ENCODE data around the gene SEPHS2. TPM values are rescaled to one million over a fixed set of nuclear protein-coding genes. Genes with fewer than 3 reads are reported as not detected.

The SEPHS2 gene
- total RNA-seq, 2 donors from 2014 or later, result 33.7 to 58.9 TPM

- H3K4me3 ChIP-seq, result no peak overlapping the region
- no peak overlapping the region for H3K27ac ChIP-seq
- H3K4me1 ChIP-seq (replicated peaks), result no peaks in the 10 kb centered on the region
- intact Hi-C loops (cut with DNase I), result no loop called here
- no peaks in the 10 kb centered on the region for H3K36me3 ChIP-seq
- no peaks in the 10 kb centered on the region for H3K9me3 ChIP-seq
- 41% methylated on average over 10 of the region's 35 CpGs for WGBS
- no peak for TF ChIP-seq POLR2AphosphoS5 (IDR thresholded peaks at IDR 0.05)
- TF ChIP-seq CTCF (IDR thresholded peaks at IDR 0.05), result no peak
- no peak for TF ChIP-seq POLR2A (IDR thresholded peaks at IDR 0.05)
- peaks cover 5% of the 10 kb centered on the region for H3K27me3 ChIP-seq (replicated peaks; ENCODE audit: insufficient read depth)
- DNase-seq (ENCODE audit: low spot score), result no peak
These were observed 28.4 kb upstream of the SEPHS2 start for GRCh38 chr16:30474074-30474452.

GRCh38 chr16:30473231-30474073 lies 27.8 kb upstream of the SEPHS2 start:
- WGBS, result 65% methylated on average over 19 of the region's 19 CpGs
- DNase-seq (ENCODE audit: low spot score), result no peak
- no peak overlapping the region for H3K4me3 ChIP-seq
- H3K27me3 ChIP-seq (replicated peaks; ENCODE audit: insufficient read depth), result peaks cover 5% of the 10 kb centered on the region
- H3K36me3 ChIP-seq, result no peaks in the 10 kb centered on the region
- no peak for TF ChIP-seq CTCF (IDR thresholded peaks at IDR 0.05)
- TF ChIP-seq POLR2A (IDR thresholded peaks at IDR 0.05), result no peak
- no peak for TF ChIP-seq POLR2AphosphoS5 (IDR thresholded peaks at IDR 0.05)
- H3K27ac ChIP-seq, result no peak overlapping the region
- H3K4me1 ChIP-seq (replicated peaks), result no peaks in the 10 kb centered on the region
- no peaks in the 10 kb centered on the region for H3K9me3 ChIP-seq
- intact Hi-C loops (cut with DNase I), result no loop called here

GRCh38 chr16:30472328-30472942 lies 26.8 kb upstream of the SEPHS2 start, which contains the start of gene ITGAL:
ITGAL (plus strand) TSS chr16:30472742; CDS start chr16:30472838, 96 bp downstream.
- Histone ChIP-seq H3K27ac (no peak within 1 kb of the TSS), H3K36me3 (no peaks in the 10 kb centered on the region), H3K4me1 (replicated peaks) (no peaks in the 10 kb centered on the region), H3K4me3 (no peak within 1 kb of the TSS), H3K9me3 (no peaks in the 10 kb centered on the region), H3K27me3 (replicated peaks; ENCODE audit: insufficient read depth) (peaks cover 5% of the 10 kb centered on the region)
- 76% methylated on average over 8 of the region's 8 CpGs for WGBS
- intact Hi-C loops (cut with DNase I), result no loop called here
- no peak for DNase-seq (ENCODE audit: low spot score)
- TF ChIP-seq POLR2A (IDR thresholded peaks at IDR 0.05) (no peak), POLR2AphosphoS5 (IDR thresholded peaks at IDR 0.05) (no peak), CTCF (IDR thresholded peaks at IDR 0.05) (no peak)

- no peaks in the 10 kb centered on the region for H3K9me3 ChIP-seq
- H3K4me1 ChIP-seq (replicated peaks), result no peaks in the 10 kb centered on the region
- H3K4me3 ChIP-seq, result no peak overlapping the region
- no peaks in the 10 kb centered on the region for H3K36me3 ChIP-seq
- TF ChIP-seq POLR2AphosphoS5 (IDR thresholded peaks at IDR 0.05) (no peak), CTCF (IDR thresholded peaks at IDR 0.05) (no peak), POLR2A (IDR thresholded peaks at IDR 0.05) (no peak)
- DNase-seq (ENCODE audit: low spot score), result no peak
- H3K27me3 ChIP-seq (replicated peaks; ENCODE audit: insufficient read depth), result peaks cover 5% of the 10 kb centered on the region
- 84% methylated on average over 8 of the region's 8 CpGs for WGBS
- intact Hi-C loops (cut with DNase I), result no loop called here
- H3K27ac ChIP-seq, result no peak overlapping the region
These were observed 24.9 kb upstream of the SEPHS2 start for GRCh38 chr16:30470632-30470995.

- no peaks in the 10 kb centered on the region for H3K36me3 ChIP-seq
- no peak for DNase-seq (ENCODE audit: low spot score)
- H3K4me1 ChIP-seq (replicated peaks), result no peaks in the 10 kb centered on the region
- H3K27ac ChIP-seq, result no peak overlapping the region
- peaks cover 5% of the 10 kb centered on the region for H3K27me3 ChIP-seq (replicated peaks; ENCODE audit: insufficient read depth)
- H3K9me3 ChIP-seq, result no peaks in the 10 kb centered on the region
- WGBS, result 72% methylated on average over 3 of the region's 3 CpGs
- no peak overlapping the region for H3K4me3 ChIP-seq
- TF ChIP-seq POLR2AphosphoS5 (IDR thresholded peaks at IDR 0.05) (no peak), POLR2A (IDR thresholded peaks at IDR 0.05) (no peak), CTCF (IDR thresholded peaks at IDR 0.05) (no peak)
- intact Hi-C loops (cut with DNase I), result no loop called here
These were observed 24.5 kb upstream of the SEPHS2 start for GRCh38 chr16:30470170-30470512.
